SK-N-SH (cell line): ENCODE data around the gene FAM107A. TPM values are rescaled to one million over a fixed set of nuclear protein-coding genes. Genes with fewer than 3 reads are reported as not detected.

Source experiments
- CTCF ChIA-PET: fragments of 300-600, 350-600 bp; formaldehyde crosslinking; extraction: SDS; loops from one replicate; lab custom pipeline; 2021; lab: Yijun Ruan, JAX
- POLR2A ChIA-PET: fragments of 350-600 bp; sonication (Branson Sonifier 250); formaldehyde crosslinking; extraction: SDS; loops from one replicate; lab custom pipeline; 2020; ENCODE audit warnings: antibody characterized with exemption, inconsistent platforms; lab: Yijun Ruan, JAX
- DNase-seq: peaks from one replicate; pipeline ENCODE4 v3.0.0; 2012
- H2AFZ ChIP-seq: fragments of 200-600 bp; sonication (generic); 2 replicates; pipeline ENCODE4 v1.8.1; 2016; ENCODE audit warnings: antibody characterized with exemption, mild to moderate bottlenecking, low read depth
- H3F3A ChIP-seq: fragments of 200-600 bp; sonication (generic); replicated peaks from 2 replicates; pipeline ENCODE3; 2016; ENCODE audit warnings: antibody characterized with exemption, mild to moderate bottlenecking; ENCODE audit not compliant: insufficient read depth
- H3K27ac ChIP-seq, 2 experiments: fragments of 200-500 bp in 1 of 2; fragments of 200-600 bp in 1 of 2; sonication (Bioruptor generic) in 1 of 2; sonication (generic), shearing (Covaris generic) in 1 of 2; 2 replicates each; pipeline versions ENCODE4 v1.5.1 to v1.6.1; 2014 to 2016; ENCODE audit warnings: low read depth in 2 of 2, inconsistent platforms in 1 of 2, low read length in 1 of 2, mild to moderate bottlenecking in 1 of 2, mixed read lengths in 1 of 2
- H3K27me3 ChIP-seq: fragments of 200-600 bp; sonication (generic), shearing (Covaris generic); 2 replicates; pipeline ENCODE4 v1.6.1; 2016; ENCODE audit warnings: mixed run types; ENCODE audit not compliant: insufficient read depth
- H3K36me3 ChIP-seq, 2 experiments: fragments of 200-500 bp in 1 of 2; fragments of 200-600 bp in 1 of 2; sonication (Bioruptor generic) in 1 of 2; sonication (generic) in 1 of 2; replicated peaks in 1 of 2; 2 replicates each; pipeline versions ENCODE3 to v1.5.1; 2014 to 2016; ENCODE audit warnings: low read length in 1 of 2, mild to moderate bottlenecking in 1 of 2; ENCODE audit not compliant: insufficient read depth in 2 of 2, control insufficient read depth in 1 of 2
- H3K4me1 ChIP-seq, 2 experiments: fragments of 200-500 bp in 1 of 2; fragments of 200-600 bp in 1 of 2; sonication (Bioruptor generic) in 1 of 2; sonication (generic), shearing (Covaris generic) in 1 of 2; 2 replicates each; pipeline versions ENCODE4 v1.5.1 to v1.6.1; 2014 to 2016; ENCODE audit warnings: low read depth in 1 of 2, low read length in 1 of 2, mixed run types in 1 of 2; ENCODE audit not compliant: insufficient read depth in 2 of 2, control insufficient read depth in 1 of 2
- H3K4me2 ChIP-seq: fragments of 200-600 bp; sonication (generic), shearing (Covaris generic); 2 replicates; pipeline ENCODE4 v1.6.1; 2017; ENCODE audit warnings: mixed run types
- H3K4me3 ChIP-seq, 2 experiments: fragments of 200-500 bp in 1 of 2; fragments of 200-600 bp in 1 of 2; sonication (Bioruptor generic) in 1 of 2; sonication (generic), shearing (Covaris generic) in 1 of 2; 2 replicates each; pipeline versions ENCODE4 v1.5.1 to v1.8.1; 2014 to 2016; ENCODE audit warnings: low read depth in 2 of 2, inconsistent platforms in 1 of 2, low read length in 1 of 2, mild to moderate bottlenecking in 1 of 2, mixed read lengths in 1 of 2, moderate library complexity in 1 of 2
- H3K79me2 ChIP-seq: fragments of 200-600 bp; sonication (generic); 2 replicates; pipeline ENCODE4 v1.8.1; 2017; ENCODE audit warnings: mild to moderate bottlenecking; ENCODE audit not compliant: insufficient read depth
- H3K9ac ChIP-seq: fragments of 200-600 bp; sonication (generic); 2 replicates; pipeline ENCODE4 v1.6.1; 2017; ENCODE audit warnings: mixed run types
- H3K9me2 ChIP-seq: fragments of 200-600 bp; sonication (generic); 2 replicates; pipeline ENCODE4 v1.6.1; 2017; ENCODE audit warnings: mixed run types
- H3K9me3 ChIP-seq: fragments of 200-600 bp; sonication (generic); 2 replicates; pipeline ENCODE4 v1.6.1; 2017; ENCODE audit warnings: mixed run types, mild to moderate bottlenecking, moderate library complexity
- H4K20me1 ChIP-seq: fragments of 200-600 bp; sonication (generic); 2 replicates; pipeline ENCODE4 v1.6.1; 2017; ENCODE audit warnings: mild to moderate bottlenecking, mixed run types; ENCODE audit not compliant: insufficient read depth
- EZH2phosphoT487 ChIP-seq: fragments of 200-600 bp; sonication (generic); IDR thresholded peaks from 2 replicates; pipeline ENCODE4 v1.6.1; 2017; ENCODE audit warnings: low read depth, mixed run types, mild to moderate bottlenecking, antibody characterized with exemption, moderate library complexity, borderline replicate concordance
- FOSL2 ChIP-seq: IDR thresholded peaks from 2 replicates; pipeline ENCODE4 v1.4.0; 2012; ENCODE audit warnings: low read depth, mild to moderate bottlenecking, moderate library complexity, borderline replicate concordance
- JUND ChIP-seq: IDR thresholded peaks from 2 replicates; pipeline ENCODE4 v1.4.0; 2012
- POLR2AphosphoS5 ChIP-seq: IDR thresholded peaks from 2 replicates; pipeline ENCODE4 v1.6.1; 2012; ENCODE audit warnings: low read depth, low read length
- RCOR1 ChIP-seq: fragments of 150-350 bp; IDR thresholded peaks from 2 replicates; pipeline ENCODE4 v1.6.1; 2017; ENCODE audit warnings: antibody characterized with exemption, low read length
- REST ChIP-seq: IDR thresholded peaks from 2 replicates; pipeline ENCODE4 v1.6.1; 2012; ENCODE audit warnings: mild to moderate bottlenecking, low read depth, low read length, moderate library complexity
- RFX5 ChIP-seq: IDR thresholded peaks from 2 replicates; pipeline ENCODE4 v1.6.1; 2012; ENCODE audit warnings: mild to moderate bottlenecking, improper control_type of control experiment, low read length
- SIN3A ChIP-seq: IDR thresholded peaks from 2 replicates; pipeline ENCODE4 v1.6.1; 2012; ENCODE audit warnings: low read depth, mild to moderate bottlenecking, low read length, moderate library complexity, borderline replicate concordance
- SMC3 ChIP-seq: IDR thresholded peaks from 2 replicates; pipeline ENCODE4 v1.6.1; 2012; ENCODE audit warnings: low read depth, low read length, improper control_type of control experiment
- TCF12 ChIP-seq: IDR thresholded peaks from 2 replicates; pipeline ENCODE4 v1.4.0; 2012
- WGBS: methylation state at CpG from one replicate; pipeline ENCODE4 v1.1.6; 2017; ENCODE audit warnings: low lambda C conversion rate; 5-methylcytosine and 5-hydroxymethylcytosine counted together
- polyA plus RNA-seq, 3 experiments: library from polyadenylated mRNA; depleted of rRNA; stranded (reverse); fragments of >200 nt; gene quantifications; 2 replicates each; pipeline ENCODE4 v1.2.3, GENCODE V29; 2012
- TF ChIP-seq, protein P1 (sequence below): IDR thresholded peaks from 2 replicates; pipeline ENCODE4; 2012

Gene FAM107A
- polyA plus RNA-seq, 1 of the 3 experiments (the other 2 are of a cell fraction), result 0.02 TPM

DNA sequence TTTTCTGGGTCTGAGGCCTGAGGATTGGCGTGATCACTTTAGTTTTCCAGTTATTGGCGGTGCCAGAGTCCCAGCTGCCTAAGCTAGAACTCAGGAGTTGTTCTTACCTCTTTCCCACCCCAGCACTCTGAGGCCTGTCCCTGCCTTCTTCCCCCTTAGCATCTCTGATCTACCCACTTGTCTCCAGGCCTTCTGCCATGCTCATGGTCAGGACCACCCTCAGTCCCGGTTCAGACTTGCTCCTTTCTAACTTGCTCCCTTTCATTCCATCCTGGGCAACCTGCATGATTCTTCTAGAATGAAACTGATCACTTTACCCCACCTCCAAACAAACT lies 55.9 kb downstream of the FAM107A start (continued):
- TF ChIP-seq SMC3 (no peak), RFX5 (no peak)

DNA sequence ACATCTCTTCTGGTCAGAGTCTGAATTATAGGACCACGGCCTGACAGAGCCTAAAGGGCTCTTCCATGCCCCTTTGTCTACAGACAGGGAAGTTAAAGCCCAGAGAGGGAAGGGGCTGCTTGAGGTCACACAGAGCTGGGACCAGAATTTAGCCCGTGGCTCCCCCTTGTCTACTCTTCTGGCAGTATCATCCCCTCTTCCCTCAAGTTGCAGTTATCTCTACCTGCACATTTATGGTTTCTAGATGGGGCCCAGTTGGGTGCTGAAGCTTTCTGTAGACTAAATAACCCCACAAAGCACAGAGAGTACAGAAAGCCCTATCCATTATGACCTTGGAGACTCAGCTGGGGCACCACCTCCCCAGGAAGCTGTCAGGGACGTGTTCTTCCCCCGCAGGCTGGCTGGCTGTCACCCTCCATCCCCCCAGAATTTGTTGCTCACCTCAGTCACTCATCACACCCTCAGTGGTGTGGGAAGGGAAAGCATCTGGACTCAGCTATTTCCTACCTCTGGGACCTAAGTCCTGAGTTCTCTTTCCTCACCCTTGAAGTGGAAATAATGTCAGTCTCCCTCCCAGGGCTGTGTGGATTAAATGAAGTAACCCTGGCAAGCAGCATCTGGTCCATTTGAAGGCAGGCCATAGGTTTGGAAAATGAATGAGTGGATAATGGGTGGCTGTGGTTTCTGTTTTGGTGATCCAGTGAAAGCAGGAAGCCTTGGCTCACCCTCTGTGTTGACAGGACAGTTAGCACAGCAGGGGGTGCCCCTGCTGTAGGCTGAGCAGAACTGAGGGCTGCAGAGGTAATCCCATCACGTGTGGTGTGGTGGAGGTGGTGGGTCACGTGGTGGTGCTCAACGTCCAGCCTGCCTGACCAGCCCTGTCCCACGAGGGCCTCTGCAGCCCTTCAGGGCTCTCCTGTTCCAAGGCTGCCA lies 56.5 kb downstream of the FAM107A start:
- Histone ChIP-seq H3K4me1 (no peaks in the 10 kb centered on the region; a peak in 1 of 4 replicates), H3K9ac (no peak overlapping the region), H2AFZ (no peak overlapping the region), H3F3A (no peaks in the 10 kb centered on the region), H3K27ac (no peak overlapping the region), H3K36me3 (no peaks in the 10 kb centered on the region), H4K20me1 (no peaks in the 10 kb centered on the region), H3K79me2 (no peaks in the 10 kb centered on the region), H3K9me2 (no peaks in the 10 kb centered on the region), H3K4me3 (no peak overlapping the region), H3K9me3 (no peaks in the 10 kb centered on the region), H3K27me3 (no peaks in the 10 kb centered on the region), H3K4me2 (no peak overlapping the region)
- no peak for DNase-seq
- TF ChIP-seq SIN3A (no peak), REST (no peak), SMC3 (no peak), FOSL2 (no peak), TCF12 (no peak), JUND (no peak), RCOR1 (no peak), EZH2phosphoT487 (no peak), POLR2AphosphoS5 (no peak)
- TF ChIP-seq, protein P1, sequence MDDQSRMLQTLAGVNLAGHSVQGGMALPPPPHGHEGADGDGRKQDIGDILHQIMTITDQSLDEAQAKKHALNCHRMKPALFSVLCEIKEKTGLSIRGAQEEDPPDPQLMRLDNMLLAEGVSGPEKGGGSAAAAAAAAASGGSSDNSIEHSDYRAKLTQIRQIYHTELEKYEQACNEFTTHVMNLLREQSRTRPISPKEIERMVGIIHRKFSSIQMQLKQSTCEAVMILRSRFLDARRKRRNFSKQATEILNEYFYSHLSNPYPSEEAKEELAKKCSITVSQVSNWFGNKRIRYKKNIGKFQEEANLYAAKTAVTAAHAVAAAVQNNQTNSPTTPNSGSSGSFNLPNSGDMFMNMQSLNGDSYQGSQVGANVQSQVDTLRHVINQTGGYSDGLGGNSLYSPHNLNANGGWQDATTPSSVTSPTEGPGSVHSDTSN, result no peak
- ChIA-PET CTCF (interaction anchor here (0.9 to 1.5 kb wide), 3 partner anchors 8 to 120 kb away, joined by 3 to 5 read pairs (median 3); no protein-coding TSS in a partner anchor), POLR2A (no interaction called here)
- 90% methylated on average over 2 of the region's 8 CpGs for WGBS
